Panc1 (cell line): Measurements from ENCODE around the gene LMNA. TPM values are rescaled to one million over a fixed set of nuclear protein-coding genes. Genes with fewer than 3 reads are reported as not detected.

Experiments
- ATAC-seq: fragments of 200-7000 bp; cut with Tn5 transposase; 2 replicates; pipeline ENCODE4 v1.9.1; 2020; ENCODE audit warnings: mild to moderate bottlenecking, moderate library complexity
- BruUV-seq: library from RNA; stranded (reverse); fragments of 400-500 nt; replicated peaks from 2 replicates; lab custom pipeline; 2021; lab: Mats Ljungman, UMichigan
- CTCF ChIA-PET: fragments of 300-600 bp; sonication (Branson Sonifier 250); formaldehyde crosslinking; loops from one replicate; lab custom pipeline; 2022; ENCODE audit warnings: antibody characterized with exemption; lab: Charles Lee
- POLR2A ChIA-PET: fragments of 300-600 bp; sonication (Branson Sonifier 250); formaldehyde crosslinking; loops from one replicate; lab custom pipeline; 2022; ENCODE audit warnings: antibody characterized with exemption; lab: Charles Lee
- DNase-seq: peaks from one replicate; pipeline ENCODE4 v3.0.0-alpha.2; 2010; ENCODE audit warnings: low read depth, low spot score
- H3K27ac ChIP-seq: 2 replicates; pipeline ENCODE4 v1.5.1; 2011; ENCODE audit warnings: mild to moderate bottlenecking, low read length, inconsistent platforms
- H3K27me3 ChIP-seq: fragments of 200-500 bp; sonication (Bioruptor generic); 2 replicates; pipeline ENCODE4 v1.6.0; 2014; ENCODE audit warnings: low read length, inconsistent platforms; ENCODE audit not compliant: control insufficient read depth, insufficient read depth
- H3K36me3 ChIP-seq: fragments of 200-500 bp; sonication (Bioruptor generic); 2 replicates; pipeline ENCODE4 v1.5.1; 2014; ENCODE audit warnings: inconsistent platforms, mild to moderate bottlenecking, low read length, moderate library complexity; ENCODE audit not compliant: control insufficient read depth, insufficient read depth
- H3K4me1 ChIP-seq: 2 replicates; pipeline ENCODE4 v1.5.1; 2011; ENCODE audit warnings: inconsistent platforms, mild to moderate bottlenecking, low read length, moderate library complexity; ENCODE audit not compliant: control insufficient read depth, insufficient read depth
- H3K4me3 ChIP-seq, 2 experiments: 2 replicates each; pipeline ENCODE4 v1.5.1; 2011 to 2012; ENCODE audit warnings: low read depth in 2 of 2, low read length in 2 of 2, mild to moderate bottlenecking in 2 of 2, inconsistent platforms in 1 of 2, moderate library complexity in 1 of 2
- H3K9me3 ChIP-seq: fragments of 200-500 bp; sonication (Bioruptor generic); 2 replicates; pipeline ENCODE4 v1.5.1; 2014; ENCODE audit warnings: low read depth, mild to moderate bottlenecking, inconsistent platforms, low read length, moderate library complexity; ENCODE audit not compliant: control insufficient read depth, insufficient read depth
- POLR2AphosphoS5 ChIP-seq: IDR thresholded peaks from 2 replicates; pipeline ENCODE4 v1.6.1; 2012; ENCODE audit warnings: mild to moderate bottlenecking, low read depth, low read length, moderate library complexity
- SIN3A ChIP-seq: IDR thresholded peaks from 2 replicates; pipeline ENCODE4 v1.6.1; 2012; ENCODE audit warnings: low read depth, mild to moderate bottlenecking, low read length, moderate library complexity, borderline replicate concordance; ENCODE audit not compliant: insufficient read depth
- TCF7L2 ChIP-seq: IDR thresholded peaks from 2 replicates; pipeline ENCODE4 v1.6.1; 2011; ENCODE audit warnings: mild to moderate bottlenecking, low read depth, low read length, inconsistent platforms
- in situ Hi-C: cut with HindIII; loops from 2 replicates; pipeline ENCODE4 v1.10.0; 2016; ENCODE audit warnings: low sequenced_read_pairs, low pct_unique_long_range_greater_than_20kb
- intact Hi-C: fragments of 100-400 bp; cut with micrococcal nuclease; formaldehyde crosslinking; loops from one replicate; pipeline ENCODE4 v1.10.0; 2022; ENCODE audit not compliant: unreplicated experiment
- total RNA-seq: library from RNA; stranded (reverse); gene quantifications from one replicate; pipeline ENCODE4 v1.2.1, GENCODE V29; 2021; ENCODE audit not compliant: unreplicated experiment
- TF ChIP-seq, protein P1 (sequence below): fragments of 450-650 bp; IDR thresholded peaks from 2 replicates; pipeline ENCODE4 v1.5.1; 2017; ENCODE audit warnings: mild to moderate bottlenecking
- TF ChIP-seq, protein P2 (sequence below), 2 experiments: IDR thresholded peaks; 2 replicates each; pipeline ENCODE4 v1.6.1; 2011 to 2012; ENCODE audit warnings: low read depth in 2 of 2, control low read depth in 1 of 2, low read length in 1 of 2, mild to moderate bottlenecking in 1 of 2, moderate library complexity in 1 of 2; ENCODE audit not compliant: insufficient read depth in 1 of 2

LMNA gene
- total RNA-seq, 1 experiment from 2014 or later, result 691 TPM

GRCh38 chr1:156112276-156113137 lies 2.0 kb upstream of the LMNA start:
- ATAC-seq (no peak), DNase-seq (no peak)
- no peaks in the 10 kb centered on the region for H3K27me3 ChIP-seq
- POLR2A ChIA-PET, result interaction anchor here (0.9 to 1.0 kb wide), 2 partner anchors 9 to 12 kb away, joined by 3 read pairs; no protein-coding TSS in a partner anchor
- no peak overlapping the region for H3K4me3 ChIP-seq
- peak overlapping the region; percentile 96 for H3K27ac ChIP-seq
- peaks cover 32% of the 10 kb centered on the region for H3K4me1 ChIP-seq
- CTCF ChIA-PET, result interaction anchor here (0.5 to 1.3 kb wide), 2 partner anchors 7 to 17 kb away, joined by 3 to 5 read pairs; no protein-coding TSS in a partner anchor
- intact Hi-C loops (no loop called here), in situ Hi-C loops (no loop called here)
- TF ChIP-seq, protein P1, sequence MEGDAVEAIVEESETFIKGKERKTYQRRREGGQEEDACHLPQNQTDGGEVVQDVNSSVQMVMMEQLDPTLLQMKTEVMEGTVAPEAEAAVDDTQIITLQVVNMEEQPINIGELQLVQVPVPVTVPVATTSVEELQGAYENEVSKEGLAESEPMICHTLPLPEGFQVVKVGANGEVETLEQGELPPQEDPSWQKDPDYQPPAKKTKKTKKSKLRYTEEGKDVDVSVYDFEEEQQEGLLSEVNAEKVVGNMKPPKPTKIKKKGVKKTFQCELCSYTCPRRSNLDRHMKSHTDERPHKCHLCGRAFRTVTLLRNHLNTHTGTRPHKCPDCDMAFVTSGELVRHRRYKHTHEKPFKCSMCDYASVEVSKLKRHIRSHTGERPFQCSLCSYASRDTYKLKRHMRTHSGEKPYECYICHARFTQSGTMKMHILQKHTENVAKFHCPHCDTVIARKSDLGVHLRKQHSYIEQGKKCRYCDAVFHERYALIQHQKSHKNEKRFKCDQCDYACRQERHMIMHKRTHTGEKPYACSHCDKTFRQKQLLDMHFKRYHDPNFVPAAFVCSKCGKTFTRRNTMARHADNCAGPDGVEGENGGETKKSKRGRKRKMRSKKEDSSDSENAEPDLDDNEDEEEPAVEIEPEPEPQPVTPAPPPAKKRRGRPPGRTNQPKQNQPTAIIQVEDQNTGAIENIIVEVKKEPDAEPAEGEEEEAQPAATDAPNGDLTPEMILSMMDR, result no peak
- TF ChIP-seq, protein P2, sequence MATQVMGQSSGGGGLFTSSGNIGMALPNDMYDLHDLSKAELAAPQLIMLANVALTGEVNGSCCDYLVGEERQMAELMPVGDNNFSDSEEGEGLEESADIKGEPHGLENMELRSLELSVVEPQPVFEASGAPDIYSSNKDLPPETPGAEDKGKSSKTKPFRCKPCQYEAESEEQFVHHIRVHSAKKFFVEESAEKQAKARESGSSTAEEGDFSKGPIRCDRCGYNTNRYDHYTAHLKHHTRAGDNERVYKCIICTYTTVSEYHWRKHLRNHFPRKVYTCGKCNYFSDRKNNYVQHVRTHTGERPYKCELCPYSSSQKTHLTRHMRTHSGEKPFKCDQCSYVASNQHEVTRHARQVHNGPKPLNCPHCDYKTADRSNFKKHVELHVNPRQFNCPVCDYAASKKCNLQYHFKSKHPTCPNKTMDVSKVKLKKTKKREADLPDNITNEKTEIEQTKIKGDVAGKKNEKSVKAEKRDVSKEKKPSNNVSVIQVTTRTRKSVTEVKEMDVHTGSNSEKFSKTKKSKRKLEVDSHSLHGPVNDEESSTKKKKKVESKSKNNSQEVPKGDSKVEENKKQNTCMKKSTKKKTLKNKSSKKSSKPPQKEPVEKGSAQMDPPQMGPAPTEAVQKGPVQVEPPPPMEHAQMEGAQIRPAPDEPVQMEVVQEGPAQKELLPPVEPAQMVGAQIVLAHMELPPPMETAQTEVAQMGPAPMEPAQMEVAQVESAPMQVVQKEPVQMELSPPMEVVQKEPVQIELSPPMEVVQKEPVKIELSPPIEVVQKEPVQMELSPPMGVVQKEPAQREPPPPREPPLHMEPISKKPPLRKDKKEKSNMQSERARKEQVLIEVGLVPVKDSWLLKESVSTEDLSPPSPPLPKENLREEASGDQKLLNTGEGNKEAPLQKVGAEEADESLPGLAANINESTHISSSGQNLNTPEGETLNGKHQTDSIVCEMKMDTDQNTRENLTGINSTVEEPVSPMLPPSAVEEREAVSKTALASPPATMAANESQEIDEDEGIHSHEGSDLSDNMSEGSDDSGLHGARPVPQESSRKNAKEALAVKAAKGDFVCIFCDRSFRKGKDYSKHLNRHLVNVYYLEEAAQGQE (IDR thresholded peaks at IDR 0.05; ENCODE audit: insufficient read depth in 1 of 2, low read depth in 2 of 2, low read length in 1 of 2), result no peak
- TF ChIP-seq SIN3A (no peak), POLR2AphosphoS5 (no peak), TCF7L2 (no peak)
- H3K36me3 ChIP-seq, result peaks cover 6% of the 10 kb centered on the region; the same call in 1 of the 2 replicates
- no TSS peak for BruUV-seq
- H3K9me3 ChIP-seq, result no peaks in the 10 kb centered on the region

GRCh38 chr1:156113282-156113950 lies 1.1 kb upstream of the LMNA start:
- H3K36me3 ChIP-seq, result peaks cover 6% of the 10 kb centered on the region; the same call in 1 of the 2 replicates
- no peaks in the 10 kb centered on the region for H3K27me3 ChIP-seq
- H3K9me3 ChIP-seq, result no peaks in the 10 kb centered on the region
- H3K4me1 ChIP-seq, result peaks cover 37% of the 10 kb centered on the region
- CTCF ChIA-PET, result interaction anchor here (0.5 to 1.3 kb wide), 2 partner anchors 8 to 17 kb away, joined by 3 to 5 read pairs; no protein-coding TSS in a partner anchor
- ATAC-seq (peak; percentile 12; the same call in 1 of the 2 replicates), DNase-seq (no peak)
- POLR2A ChIA-PET, result interaction anchor here (0.9 to 1.0 kb wide), 2 partner anchors 10 to 13 kb away, joined by 3 read pairs; no protein-coding TSS in a partner anchor
- peak overlapping the region; percentile 96 for H3K27ac ChIP-seq
- TF ChIP-seq TCF7L2, result no peak
- TF ChIP-seq, protein P2 (IDR thresholded peaks at IDR 0.05; ENCODE audit: insufficient read depth in 1 of 2, low read depth in 2 of 2, low read length in 1 of 2), result no peak
- no peak for TF ChIP-seq POLR2AphosphoS5
- TF ChIP-seq, protein P1, result no peak
- TF ChIP-seq SIN3A, result no peak
- no TSS peak for BruUV-seq
- peak overlapping the region in 1 of 2 experiments; percentile 78; a peak in 2 of 4 replicates for H3K4me3 ChIP-seq
- in situ Hi-C loops (no loop called here), intact Hi-C loops (no loop called here)
